GM12874 (cell line): ENCODE measurements around the gene PKD1L1.

Experiments used
- TF ChIP-seq, protein P1 (sequence below): IDR thresholded peaks from 2 replicates; pipeline ENCODE4 v1.5.1; 2011; ENCODE audit warnings: low read depth, mild to moderate bottlenecking, control low read depth, low read length, moderate library complexity; ENCODE audit not compliant: insufficient read depth

Gene PKD1L1

DNA sequence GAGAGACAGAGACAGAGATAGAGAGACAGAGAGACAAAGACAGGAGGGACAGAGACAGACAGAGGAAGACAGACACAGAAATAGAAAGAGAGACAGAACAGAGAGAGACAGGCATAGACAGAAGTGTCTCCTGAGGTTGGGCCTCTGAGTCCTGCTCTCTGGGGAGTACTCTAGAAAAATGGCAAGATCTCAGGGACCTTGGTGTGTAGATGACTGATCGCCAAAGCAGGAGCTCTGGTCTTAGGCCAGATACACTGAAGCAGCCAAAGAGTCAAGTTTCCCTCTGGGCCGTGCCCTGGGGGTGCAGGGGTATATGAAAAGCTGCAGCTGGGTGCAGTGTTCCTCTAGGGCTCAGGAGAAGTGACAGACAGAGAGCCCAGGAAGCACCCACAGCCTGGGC lies 189.7 kb downstream of the PKD1L1 start:
- TF ChIP-seq, protein P1, sequence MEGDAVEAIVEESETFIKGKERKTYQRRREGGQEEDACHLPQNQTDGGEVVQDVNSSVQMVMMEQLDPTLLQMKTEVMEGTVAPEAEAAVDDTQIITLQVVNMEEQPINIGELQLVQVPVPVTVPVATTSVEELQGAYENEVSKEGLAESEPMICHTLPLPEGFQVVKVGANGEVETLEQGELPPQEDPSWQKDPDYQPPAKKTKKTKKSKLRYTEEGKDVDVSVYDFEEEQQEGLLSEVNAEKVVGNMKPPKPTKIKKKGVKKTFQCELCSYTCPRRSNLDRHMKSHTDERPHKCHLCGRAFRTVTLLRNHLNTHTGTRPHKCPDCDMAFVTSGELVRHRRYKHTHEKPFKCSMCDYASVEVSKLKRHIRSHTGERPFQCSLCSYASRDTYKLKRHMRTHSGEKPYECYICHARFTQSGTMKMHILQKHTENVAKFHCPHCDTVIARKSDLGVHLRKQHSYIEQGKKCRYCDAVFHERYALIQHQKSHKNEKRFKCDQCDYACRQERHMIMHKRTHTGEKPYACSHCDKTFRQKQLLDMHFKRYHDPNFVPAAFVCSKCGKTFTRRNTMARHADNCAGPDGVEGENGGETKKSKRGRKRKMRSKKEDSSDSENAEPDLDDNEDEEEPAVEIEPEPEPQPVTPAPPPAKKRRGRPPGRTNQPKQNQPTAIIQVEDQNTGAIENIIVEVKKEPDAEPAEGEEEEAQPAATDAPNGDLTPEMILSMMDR: no peak

DNA sequence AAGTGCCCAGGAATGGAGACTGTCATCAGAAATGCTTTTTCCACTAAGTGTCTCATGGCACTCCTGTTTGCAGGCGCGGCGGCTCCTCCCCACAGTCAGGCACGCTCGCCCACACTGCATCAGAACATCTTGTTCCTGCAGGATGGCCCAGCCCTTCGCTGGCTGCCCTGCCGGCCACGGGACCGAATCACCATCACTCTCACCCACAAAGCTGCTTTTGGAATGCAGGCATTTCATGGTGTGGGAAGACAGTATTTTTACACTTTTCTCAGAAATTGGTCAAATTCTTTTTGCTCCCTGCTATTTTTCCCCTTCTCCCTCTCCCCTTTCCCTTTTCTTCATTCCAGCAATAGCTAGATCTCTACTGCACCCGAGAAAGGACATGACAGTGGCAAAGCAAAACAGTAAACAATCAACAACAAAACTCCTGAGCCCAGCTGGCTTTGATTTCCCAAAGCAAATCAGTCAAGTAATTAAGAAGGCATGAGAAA lies 190.3 kb downstream of the PKD1L1 start:
- TF ChIP-seq, protein P1: no peak

GRCh38 chr7:47756636-47757035 lies 191.6 kb downstream of the PKD1L1 start:
- TF ChIP-seq, protein P1: no peak

- TF ChIP-seq, protein P1: no peak
Observed at GRCh38 chr7:47755248-47755647, 193.0 kb downstream of the PKD1L1 start.

DNA sequence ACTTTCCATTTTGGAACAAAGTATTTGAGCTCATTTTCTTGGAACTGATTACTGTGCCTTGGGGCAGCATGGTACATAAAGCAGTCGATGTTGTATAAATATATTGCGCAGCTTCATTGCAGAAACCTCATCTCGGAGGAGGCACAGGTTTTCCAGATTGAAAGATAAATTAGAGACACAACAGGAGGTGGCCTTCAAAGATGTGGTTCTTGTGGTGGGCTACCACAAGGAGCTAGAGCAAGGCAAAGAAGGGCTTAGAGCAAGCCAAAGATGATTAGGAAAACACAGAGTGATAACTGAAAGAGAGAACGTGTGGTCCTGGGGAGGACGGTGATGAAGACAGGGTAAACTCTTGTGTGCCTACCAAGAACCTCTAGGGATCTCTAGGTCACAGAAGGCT lies 197.2 kb downstream of the PKD1L1 start:
- TF ChIP-seq, protein P1: no peak

DNA sequence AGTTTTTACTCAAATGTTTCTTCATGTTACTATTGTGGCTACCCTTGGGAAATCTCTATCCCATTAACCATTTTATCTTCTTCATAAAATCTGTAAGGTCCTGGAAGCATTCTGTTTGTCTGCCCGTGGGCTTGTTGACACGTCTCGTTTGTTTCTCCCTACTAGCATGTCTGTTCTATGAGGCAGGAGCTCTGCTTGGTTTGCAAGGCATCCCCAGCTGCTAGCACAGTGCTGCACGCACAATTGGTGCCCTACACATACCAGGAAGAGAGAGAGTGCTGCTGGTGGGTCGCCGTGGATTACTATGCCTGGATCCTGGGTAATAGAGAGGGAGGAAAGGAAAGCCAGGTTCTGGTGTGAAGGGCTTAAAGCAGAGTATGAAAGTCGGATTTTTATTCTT lies 200.2 kb downstream of the PKD1L1 start:
- TF ChIP-seq, protein P1: no peak

DNA sequence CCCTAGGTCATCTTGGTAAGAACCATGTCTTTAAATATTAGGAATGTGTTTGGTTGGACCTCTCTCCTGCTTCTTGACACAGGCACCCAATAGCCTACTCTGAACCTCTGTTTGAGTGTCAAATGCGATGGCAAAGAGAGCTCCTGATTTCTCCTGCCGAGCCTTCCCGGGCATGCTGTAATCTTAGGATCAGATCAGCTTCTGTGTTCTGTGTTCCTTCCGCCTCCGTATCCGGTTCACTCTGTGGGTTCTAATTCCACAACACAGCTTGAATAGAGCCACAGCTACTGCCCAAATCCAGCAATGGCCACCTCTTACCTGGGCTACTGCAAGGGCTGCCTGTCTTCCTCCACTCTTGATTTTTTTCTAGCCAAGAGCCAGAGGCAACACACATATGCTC lies 201.1 kb downstream of the PKD1L1 start:
- TF ChIP-seq, protein P1: no peak
